ENCODE data around the gene CCDC192. TPM values are rescaled to one million over a fixed set of nuclear protein-coding genes. Genes with fewer than 3 reads are reported as not detected.
"Not testable (repeated sequence)": the region's sequence is repeated elsewhere in the genome, so short reads cannot be mapped to it uniquely, and the experiment has no call there.

Gene CCDC192
- polyA plus RNA-seq, 12 donors: 0.32 to 1.5 (median 1.0) TPM; not detected in 2

- no peak for DNase-seq
These were observed 58.7 kb downstream of the CCDC192 start for GRCh38 chr5:127761869-127762268.

- DNase-seq: no peak
These were observed 59.2 kb downstream of the CCDC192 start for GRCh38 chr5:127762412-127762811.

- no peak for DNase-seq
These were observed 63.6 kb downstream of the CCDC192 start for GRCh38 chr5:127766676-127767335.

- DNase-seq: no peak
These were observed 66.2 kb downstream of the CCDC192 start for GRCh38 chr5:127769386-127769785.

- DNase-seq: no peak
These were observed 67.1 kb downstream of the CCDC192 start for GRCh38 chr5:127770272-127770671.

- no peak for DNase-seq
These were observed 69.3 kb downstream of the CCDC192 start for GRCh38 chr5:127772531-127772930.

GRCh38 chr5:127774221-127774620 lies 71.0 kb downstream of the CCDC192 start:
- no peak for DNase-seq

- no peak for DNase-seq
These were observed 73.3 kb downstream of the CCDC192 start for GRCh38 chr5:127776477-127776876.

GRCh38 chr5:127777957-127778356 lies 74.8 kb downstream of the CCDC192 start:
- no peak for DNase-seq

GRCh38 chr5:127782450-127782849 lies 79.3 kb downstream of the CCDC192 start:
- not testable (repeated sequence) for DNase-seq

GRCh38 chr5:127785098-127785927 lies 82.1 kb downstream of the CCDC192 start:
- no peak for DNase-seq

GRCh38 chr5:127791439-127791838 lies 88.2 kb downstream of the CCDC192 start:
- no peak for DNase-seq

GRCh38 chr5:127791908-127792307 lies 88.7 kb downstream of the CCDC192 start:
- not testable (repeated sequence) for DNase-seq

GRCh38 chr5:127793052-127793451 lies 89.9 kb downstream of the CCDC192 start:
- DNase-seq: no peak

- DNase-seq: no peak
These were observed 90.7 kb downstream of the CCDC192 start for GRCh38 chr5:127793879-127794278.

GRCh38 chr5:127796211-127796610 lies 93.0 kb downstream of the CCDC192 start:
- DNase-seq: no peak

- no peak for DNase-seq
These were observed 96.2 kb downstream of the CCDC192 start for GRCh38 chr5:127799293-127799905.

GRCh38 chr5:127801751-127802476 lies 98.7 kb downstream of the CCDC192 start:
- no peak for DNase-seq

GRCh38 chr5:127802477-127802865 lies 99.3 kb downstream of the CCDC192 start:
- DNase-seq: no peak

- no peak for DNase-seq
These were observed 101.8 kb downstream of the CCDC192 start for GRCh38 chr5:127804886-127805426.

- DNase-seq: no peak
These were observed 102.3 kb downstream of the CCDC192 start for GRCh38 chr5:127805448-127805847.

GRCh38 chr5:127806776-127807175 lies 103.6 kb downstream of the CCDC192 start:
- DNase-seq: no peak

Data from muscle of arm (tissue), 12 donors.